ENCODE measurements around the gene DNLZ.

Gene DNLZ

DNA sequence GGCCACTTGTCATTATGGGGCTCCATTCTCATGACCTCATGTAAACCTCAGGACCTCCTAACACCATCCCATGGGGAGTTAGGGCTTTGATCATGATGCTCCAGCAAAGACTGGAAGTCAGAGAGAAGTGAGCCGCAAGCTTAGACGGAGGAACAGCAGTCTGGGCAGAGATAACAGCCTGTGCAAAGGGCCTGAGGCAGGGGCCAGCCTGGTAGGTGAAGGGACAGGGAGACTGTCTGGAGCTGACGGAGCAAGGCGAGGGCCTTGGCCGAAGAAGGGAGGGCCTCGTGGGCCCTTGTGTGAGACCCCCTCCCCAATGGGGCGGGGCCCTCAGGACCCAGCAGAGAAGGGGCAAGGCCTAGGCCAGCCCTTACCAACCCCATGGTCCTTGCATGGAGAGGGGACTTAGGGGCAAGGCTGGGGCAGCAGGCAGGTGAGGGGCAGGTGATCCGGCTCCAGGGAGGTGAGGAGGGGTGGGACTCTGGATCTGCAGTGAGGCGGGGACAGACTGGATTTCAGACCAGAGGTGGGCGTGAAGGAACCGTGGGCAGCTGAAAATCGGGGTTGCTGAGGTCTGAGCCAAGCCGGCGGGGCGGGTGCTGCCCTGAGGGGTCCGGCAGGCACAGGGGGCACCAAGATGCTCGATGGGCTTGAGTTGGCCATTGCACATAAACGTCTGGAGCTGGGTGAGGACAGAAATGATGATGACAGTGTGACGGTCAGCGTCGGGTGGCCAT lies 18.8 kb downstream of the DNLZ start:
- Histone ChIP-seq H3K4me3 (ENCODE audit: low read depth in 1 of 2, low read length in 2 of 2) (no peak overlapping the region), H3K9me3 (ENCODE audit: control insufficient read depth in 1 of 2, low read length in 2 of 2) (no peaks in the 10 kb centered on the region), H3K4me1 (ENCODE audit: control insufficient read depth in 1 of 2, insufficient read depth in 2 of 2, low read length in 2 of 2) (peaks cover 7 to 8% of the 10 kb centered on the region in 2 donors), H3K27ac (ENCODE audit: low read depth, low read length) (no peak overlapping the region), H3K27me3 (ENCODE audit: control insufficient read depth in 1 of 2, insufficient read depth in 2 of 2, low read length in 2 of 2) (no peaks in the 10 kb centered on the region), H3K36me3 (ENCODE audit: control insufficient read depth in 1 of 2, insufficient read depth in 2 of 2, low read length in 2 of 2) (no peaks in the 10 kb centered on the region), H3K9ac (ENCODE audit: low read depth in 1 of 2, low read length in 2 of 2) (no peak overlapping the region)

DNA sequence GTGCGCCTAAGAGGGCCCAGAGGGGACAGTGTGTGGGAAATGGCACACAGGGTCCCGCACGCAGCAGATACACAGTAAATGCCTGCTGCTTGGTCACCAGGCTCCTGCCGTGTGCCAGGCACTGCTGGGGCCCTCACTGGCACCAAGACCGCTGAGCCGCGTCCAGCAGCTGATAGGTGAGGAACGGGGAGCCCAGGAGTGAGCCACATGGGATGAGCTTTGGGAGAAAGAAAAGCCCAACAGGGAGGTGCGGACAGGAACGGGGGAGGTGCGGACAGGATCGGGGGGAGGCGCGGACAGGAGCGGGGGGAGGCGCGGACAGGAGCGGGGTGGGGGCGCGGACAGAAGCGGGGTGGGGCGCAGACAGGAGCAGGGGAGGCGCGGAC lies 19.7 kb downstream of the DNLZ start:
- no peaks in the 10 kb centered on the region for H3K27me3 ChIP-seq (ENCODE audit: control insufficient read depth in 1 of 2, insufficient read depth in 2 of 2, low read length in 2 of 2)
- H3K4me1 ChIP-seq (ENCODE audit: control insufficient read depth in 1 of 2, insufficient read depth in 2 of 2, low read length in 2 of 2), result peaks cover 7 to 8% of the 10 kb centered on the region in 2 donors
- no peak overlapping the region for H3K4me3 ChIP-seq (ENCODE audit: low read depth in 1 of 2, low read length in 2 of 2)
- H3K36me3 ChIP-seq (ENCODE audit: control insufficient read depth in 1 of 2, insufficient read depth in 2 of 2, low read length in 2 of 2), result no peaks in the 10 kb centered on the region
- H3K9me3 ChIP-seq (ENCODE audit: control insufficient read depth in 1 of 2, low read length in 2 of 2), result no peaks in the 10 kb centered on the region
- no peak overlapping the region for H3K27ac ChIP-seq (ENCODE audit: low read depth, low read length)
- no peak overlapping the region for H3K9ac ChIP-seq (ENCODE audit: low read depth in 1 of 2, low read length in 2 of 2)

DNA sequence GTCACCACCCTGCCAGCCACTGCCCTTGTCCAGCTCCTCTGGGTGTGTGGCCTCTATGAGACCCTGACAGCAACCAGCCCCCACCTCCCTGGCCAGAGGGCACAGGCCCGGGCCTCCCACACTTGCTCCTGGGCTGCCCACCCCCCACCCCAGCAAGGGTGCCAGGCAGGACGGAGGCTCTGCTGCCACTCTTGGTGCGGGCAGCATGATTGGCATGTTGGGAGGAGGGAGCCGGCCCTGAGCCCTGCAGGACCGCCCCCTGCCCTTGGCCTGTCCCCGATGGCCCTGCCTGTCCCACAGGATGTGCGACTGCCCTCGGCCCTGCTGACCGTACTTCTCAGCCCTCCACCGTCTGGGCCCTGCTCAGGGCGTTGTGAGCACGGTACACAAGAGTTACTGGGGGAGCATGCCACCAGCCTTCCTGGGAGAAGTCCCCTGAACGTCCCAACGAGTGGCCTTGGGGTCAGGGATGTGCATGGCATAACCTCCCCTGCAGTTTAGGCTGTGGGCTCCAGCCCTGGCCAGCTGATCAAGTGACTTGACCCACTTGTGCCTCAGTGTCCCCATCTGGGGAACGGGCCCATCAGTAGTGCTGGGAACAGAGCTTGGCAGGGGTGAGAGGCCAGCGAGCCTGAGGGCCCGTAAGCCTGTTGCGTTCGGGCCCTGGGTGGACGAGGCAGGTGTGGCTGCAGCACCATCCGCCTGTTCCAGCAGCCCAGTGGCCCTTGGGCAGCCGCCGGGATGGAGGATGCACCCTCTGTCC lies 20.2 kb downstream of the DNLZ start:
- H3K27me3 ChIP-seq (ENCODE audit: control insufficient read depth in 1 of 2, insufficient read depth in 2 of 2, low read length in 2 of 2), result no peaks in the 10 kb centered on the region
- H3K27ac ChIP-seq (ENCODE audit: low read depth, low read length), result no peak overlapping the region
- peak overlapping the region in 1 of 2 donors; percentile 11 for H3K9ac ChIP-seq (ENCODE audit: low read depth in 1 of 2, low read length in 2 of 2)
- peak overlapping the region; percentile 32 to 43 for H3K4me3 ChIP-seq (ENCODE audit: low read depth in 1 of 2, low read length in 2 of 2)
- no peaks in the 10 kb centered on the region for H3K9me3 ChIP-seq (ENCODE audit: control insufficient read depth in 1 of 2, low read length in 2 of 2)
- H3K36me3 ChIP-seq (ENCODE audit: control insufficient read depth in 1 of 2, insufficient read depth in 2 of 2, low read length in 2 of 2), result no peaks in the 10 kb centered on the region
- peaks cover 7 to 8% of the 10 kb centered on the region in 2 donors for H3K4me1 ChIP-seq (ENCODE audit: control insufficient read depth in 1 of 2, insufficient read depth in 2 of 2, low read length in 2 of 2)

DNA sequence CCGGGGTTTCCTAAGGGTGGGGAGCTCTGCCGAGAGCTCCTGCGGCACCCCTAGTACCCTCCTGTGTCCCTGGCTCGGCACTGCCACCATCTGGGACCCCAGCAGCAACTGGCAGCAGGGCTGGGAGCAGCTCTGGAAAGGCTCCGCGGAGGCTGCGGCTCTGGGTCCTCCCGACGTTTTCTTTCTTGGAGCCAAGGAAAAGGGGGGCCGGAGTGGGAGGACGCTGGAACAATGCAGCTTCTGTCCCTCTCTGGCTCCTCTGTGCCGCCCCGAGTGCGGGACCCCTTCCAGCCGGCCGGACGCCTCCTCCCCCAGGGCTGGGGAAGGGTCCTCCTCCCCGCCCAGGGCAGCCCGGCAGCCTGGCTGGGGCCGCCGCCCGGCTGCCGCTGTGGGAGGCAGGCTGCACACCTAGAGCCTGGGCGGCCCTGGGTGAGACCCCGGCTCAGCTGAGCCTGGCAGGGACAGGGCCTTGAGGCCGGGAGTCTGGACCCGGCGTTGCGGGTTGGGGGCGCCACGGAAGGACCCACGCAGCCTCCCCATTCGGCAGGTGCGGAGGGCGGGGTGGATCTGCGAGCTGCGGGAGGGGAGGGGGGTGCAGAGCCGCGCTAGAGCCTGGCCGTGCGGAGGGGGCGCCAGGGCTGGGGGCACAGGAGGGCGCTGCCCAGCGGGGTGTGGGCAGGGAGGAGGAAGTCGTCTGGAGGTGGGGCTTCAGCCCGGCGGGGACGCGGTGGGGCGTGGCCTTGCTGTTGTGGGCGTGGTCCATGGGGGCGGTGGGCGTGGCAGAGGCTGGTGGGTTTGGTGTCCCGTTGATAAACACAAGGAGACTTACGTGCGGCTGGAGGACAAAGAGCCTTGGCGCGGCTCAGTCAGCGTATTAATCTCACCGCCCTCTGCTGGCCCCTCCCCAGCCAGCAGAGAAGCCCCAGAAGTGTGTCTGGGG lies 21.1 kb downstream of the DNLZ start:
- Histone ChIP-seq H3K27me3 (ENCODE audit: control insufficient read depth in 1 of 2, insufficient read depth in 2 of 2, low read length in 2 of 2) (no peaks in the 10 kb centered on the region), H3K4me3 (ENCODE audit: low read depth in 1 of 2, low read length in 2 of 2) (peak overlapping the region; percentile 32 to 43), H3K4me1 (ENCODE audit: control insufficient read depth in 1 of 2, insufficient read depth in 2 of 2, low read length in 2 of 2) (peaks cover 7 to 8% of the 10 kb centered on the region in 2 donors), H3K9ac (ENCODE audit: low read depth in 1 of 2, low read length in 2 of 2) (peak overlapping the region in 1 of 2 donors; percentile 11), H3K9me3 (ENCODE audit: control insufficient read depth in 1 of 2, low read length in 2 of 2) (no peaks in the 10 kb centered on the region), H3K27ac (ENCODE audit: low read depth, low read length) (no peak overlapping the region), H3K36me3 (ENCODE audit: control insufficient read depth in 1 of 2, insufficient read depth in 2 of 2, low read length in 2 of 2) (no peaks in the 10 kb centered on the region)

DNA sequence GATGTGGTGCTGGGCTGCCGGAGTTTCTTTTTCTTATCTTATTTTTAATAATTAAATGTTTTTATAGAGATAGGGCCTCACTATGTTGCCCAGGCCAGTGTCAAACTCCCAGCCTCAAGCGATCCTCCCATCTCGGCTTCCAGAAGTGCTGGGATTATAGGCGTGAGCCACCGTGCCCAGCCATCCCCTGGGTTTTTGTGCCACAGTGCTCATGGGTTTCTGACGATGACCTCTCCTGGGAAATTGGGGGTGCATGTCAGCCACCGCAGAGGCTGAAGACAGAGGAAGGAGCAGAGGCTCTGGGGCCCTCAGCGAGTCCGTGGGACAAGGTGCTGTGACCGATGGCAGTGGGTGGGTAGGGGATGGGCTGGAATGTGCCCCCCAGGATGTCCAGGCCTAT lies 21.8 kb downstream of the DNLZ start:
- Histone ChIP-seq H3K9me3 (ENCODE audit: control insufficient read depth in 1 of 2, low read length in 2 of 2) (no peaks in the 10 kb centered on the region), H3K9ac (ENCODE audit: low read depth in 1 of 2, low read length in 2 of 2) (no peak overlapping the region), H3K27ac (ENCODE audit: low read depth, low read length) (no peak overlapping the region), H3K4me1 (ENCODE audit: control insufficient read depth in 1 of 2, insufficient read depth in 2 of 2, low read length in 2 of 2) (peaks cover 7 to 8% of the 10 kb centered on the region in 2 donors), H3K27me3 (ENCODE audit: control insufficient read depth in 1 of 2, insufficient read depth in 2 of 2, low read length in 2 of 2) (no peaks in the 10 kb centered on the region), H3K4me3 (ENCODE audit: low read depth in 1 of 2, low read length in 2 of 2) (no peak overlapping the region), H3K36me3 (ENCODE audit: control insufficient read depth in 1 of 2, insufficient read depth in 2 of 2, low read length in 2 of 2) (no peaks in the 10 kb centered on the region)

DNA sequence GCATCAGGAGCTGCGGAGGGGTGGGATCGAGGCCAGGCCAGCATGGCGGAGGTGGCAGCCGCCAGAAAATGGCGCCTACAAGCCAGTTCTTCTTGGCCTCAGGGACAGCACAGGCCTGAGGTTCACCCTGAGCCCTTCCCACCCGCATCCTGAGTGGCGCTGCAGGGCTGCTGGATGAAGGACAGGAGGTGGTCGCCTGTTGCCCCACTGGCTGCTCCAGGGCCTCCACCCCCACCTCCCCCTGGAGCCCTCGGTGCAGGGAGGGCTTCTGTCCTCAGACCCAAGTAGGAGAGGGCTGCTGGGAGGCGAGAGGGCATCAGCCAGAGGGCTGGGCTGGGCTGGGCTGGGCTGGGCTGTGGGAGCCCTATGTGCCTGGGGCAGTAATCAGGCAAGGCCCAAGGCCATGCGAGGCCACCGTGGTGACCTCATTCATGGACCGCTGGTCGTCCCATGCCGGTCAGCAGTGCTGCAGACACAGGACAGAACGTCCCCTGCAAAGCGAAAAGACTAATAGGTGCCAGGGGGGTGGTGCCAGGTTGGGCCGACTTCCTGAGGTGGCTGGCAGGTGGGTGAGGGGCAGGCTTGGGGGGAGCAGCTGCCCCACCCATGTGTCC lies 22.4 kb downstream of the DNLZ start:
- Histone ChIP-seq H3K9ac (ENCODE audit: low read depth in 1 of 2, low read length in 2 of 2) (no peak overlapping the region), H3K27ac (ENCODE audit: low read depth, low read length) (no peak overlapping the region), H3K36me3 (ENCODE audit: control insufficient read depth in 1 of 2, insufficient read depth in 2 of 2, low read length in 2 of 2) (no peaks in the 10 kb centered on the region)

DNA sequence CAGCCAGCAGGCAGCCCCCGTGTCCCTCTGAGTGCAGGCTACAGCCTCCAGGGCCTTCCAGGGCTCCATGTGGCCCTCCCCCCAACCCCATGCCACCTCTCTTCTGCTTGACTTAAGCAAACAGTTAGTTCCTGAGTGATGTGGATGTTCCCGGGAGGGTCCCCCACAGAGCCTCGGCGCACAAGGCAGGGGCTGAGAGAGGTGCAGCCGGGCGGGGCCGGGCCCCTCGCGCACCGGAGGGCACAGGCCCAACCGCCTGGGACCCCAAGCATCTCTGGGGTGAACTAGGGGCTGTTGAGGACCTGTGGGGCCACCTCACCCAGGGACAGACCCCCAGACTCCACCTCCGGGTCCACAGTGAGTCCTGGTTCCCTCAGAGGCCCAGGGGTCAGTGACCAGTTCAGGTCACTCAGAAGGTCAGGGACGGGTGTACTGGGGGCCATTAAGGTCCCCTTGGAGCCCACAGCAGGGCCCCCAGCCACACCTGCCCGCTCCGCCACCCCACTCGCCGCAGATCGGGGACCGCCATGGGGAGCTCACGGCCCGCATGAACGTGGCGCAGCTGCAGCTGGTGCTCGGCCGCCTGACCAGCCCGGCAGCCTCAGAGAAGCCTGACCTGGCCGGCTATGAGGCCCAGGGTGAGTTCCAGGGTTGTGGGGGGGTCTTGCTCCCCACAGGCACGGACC lies 23.0 kb downstream of the DNLZ start:
- Histone ChIP-seq H3K27me3 (ENCODE audit: control insufficient read depth in 1 of 2, insufficient read depth in 2 of 2, low read length in 2 of 2) (no peaks in the 10 kb centered on the region), H3K9ac (ENCODE audit: low read depth in 1 of 2, low read length in 2 of 2) (no peak overlapping the region), H3K27ac (ENCODE audit: low read depth, low read length) (no peak overlapping the region), H3K4me3 (ENCODE audit: low read depth in 1 of 2, low read length in 2 of 2) (no peak overlapping the region), H3K4me1 (ENCODE audit: control insufficient read depth in 1 of 2, insufficient read depth in 2 of 2, low read length in 2 of 2) (peaks cover 7 to 8% of the 10 kb centered on the region in 2 donors), H3K36me3 (ENCODE audit: control insufficient read depth in 1 of 2, insufficient read depth in 2 of 2, low read length in 2 of 2) (no peaks in the 10 kb centered on the region), H3K9me3 (ENCODE audit: control insufficient read depth in 1 of 2, low read length in 2 of 2) (no peaks in the 10 kb centered on the region)

More for the DNA sequence above, 22.4 kb downstream of the DNLZ start:
- no peak overlapping the region for H3K4me3 ChIP-seq (ENCODE audit: low read depth in 1 of 2, low read length in 2 of 2)
- H3K27me3 ChIP-seq (ENCODE audit: control insufficient read depth in 1 of 2, insufficient read depth in 2 of 2, low read length in 2 of 2), result no peaks in the 10 kb centered on the region
- no peaks in the 10 kb centered on the region for H3K9me3 ChIP-seq (ENCODE audit: control insufficient read depth in 1 of 2, low read length in 2 of 2)
- H3K4me1 ChIP-seq (ENCODE audit: control insufficient read depth in 1 of 2, insufficient read depth in 2 of 2, low read length in 2 of 2), result peaks cover 7 to 8% of the 10 kb centered on the region in 2 donors

DNA sequence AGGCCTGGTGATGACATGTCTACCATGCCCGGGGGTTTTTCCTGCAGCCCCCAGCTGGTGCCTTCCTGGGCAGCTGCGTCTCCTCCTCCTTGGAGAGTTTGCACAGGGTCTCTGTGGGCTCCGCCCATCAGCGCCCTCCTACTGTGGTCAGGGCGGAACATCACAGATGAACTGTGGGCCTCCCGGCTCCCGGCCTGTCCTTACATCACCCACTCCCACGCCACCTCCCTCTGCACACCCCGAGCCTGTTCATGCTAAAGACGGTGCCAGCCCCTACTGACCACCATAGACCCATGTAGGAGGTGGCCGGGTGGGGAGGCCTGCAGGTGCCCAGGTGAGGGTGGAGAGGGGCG lies 23.6 kb downstream of the DNLZ start:
- Histone ChIP-seq H3K27me3 (ENCODE audit: control insufficient read depth in 1 of 2, insufficient read depth in 2 of 2, low read length in 2 of 2) (no peaks in the 10 kb centered on the region), H3K9me3 (ENCODE audit: control insufficient read depth in 1 of 2, low read length in 2 of 2) (no peaks in the 10 kb centered on the region), H3K36me3 (ENCODE audit: control insufficient read depth in 1 of 2, insufficient read depth in 2 of 2, low read length in 2 of 2) (no peaks in the 10 kb centered on the region), H3K4me1 (ENCODE audit: control insufficient read depth in 1 of 2, insufficient read depth in 2 of 2, low read length in 2 of 2) (peaks cover 7 to 8% of the 10 kb centered on the region in 2 donors), H3K27ac (ENCODE audit: low read depth, low read length) (no peak overlapping the region), H3K9ac (ENCODE audit: low read depth in 1 of 2, low read length in 2 of 2) (no peak overlapping the region), H3K4me3 (ENCODE audit: low read depth in 1 of 2, low read length in 2 of 2) (no peak overlapping the region)

DNA sequence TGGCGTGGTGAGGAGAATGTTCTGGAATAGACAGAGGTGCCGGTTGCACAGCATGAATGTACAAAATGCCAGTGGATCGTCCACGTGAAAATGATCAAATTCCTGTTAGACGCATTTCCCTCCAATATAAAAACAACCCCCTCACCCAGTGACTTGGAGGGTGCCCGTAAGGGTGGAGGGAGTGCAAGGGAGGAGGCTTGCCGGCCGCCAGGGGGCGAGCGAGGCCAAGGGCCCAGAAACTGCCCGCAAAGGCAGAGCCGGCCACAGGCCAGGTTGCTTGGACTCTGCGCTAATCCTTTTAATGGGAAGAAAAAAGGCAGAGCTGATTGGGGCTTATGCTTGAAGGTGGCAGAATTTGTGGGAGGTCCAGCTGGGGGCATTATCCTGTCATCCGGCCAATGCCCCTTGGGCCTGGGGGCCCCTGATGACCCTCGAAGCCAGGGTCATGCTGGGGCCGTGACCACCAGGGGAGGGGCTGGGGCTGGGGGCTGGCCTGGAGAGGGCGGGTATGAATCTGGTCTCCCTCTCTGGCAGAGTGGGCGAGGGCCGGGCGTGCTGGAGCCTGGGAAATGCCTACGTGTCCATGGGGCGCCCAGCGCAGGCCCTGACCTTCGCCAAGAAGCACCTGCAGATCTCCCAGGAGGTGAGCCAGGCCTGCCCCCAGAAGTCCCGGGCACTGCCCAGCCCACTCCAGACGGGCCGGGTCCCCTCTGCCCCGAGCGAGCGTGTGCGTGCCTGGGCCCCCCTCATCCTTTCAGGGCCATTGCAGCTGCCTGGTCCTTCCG lies 24.2 kb downstream of the DNLZ start:
- Histone ChIP-seq H3K27me3 (ENCODE audit: control insufficient read depth in 1 of 2, insufficient read depth in 2 of 2, low read length in 2 of 2) (no peaks in the 10 kb centered on the region), H3K9ac (ENCODE audit: low read depth in 1 of 2, low read length in 2 of 2) (no peak overlapping the region), H3K4me3 (ENCODE audit: low read depth in 1 of 2, low read length in 2 of 2) (no peak overlapping the region), H3K9me3 (ENCODE audit: control insufficient read depth in 1 of 2, low read length in 2 of 2) (no peaks in the 10 kb centered on the region), H3K27ac (ENCODE audit: low read depth, low read length) (no peak overlapping the region), H3K36me3 (ENCODE audit: control insufficient read depth in 1 of 2, insufficient read depth in 2 of 2, low read length in 2 of 2) (no peaks in the 10 kb centered on the region), H3K4me1 (ENCODE audit: control insufficient read depth in 1 of 2, insufficient read depth in 2 of 2, low read length in 2 of 2) (peaks cover 7 to 8% of the 10 kb centered on the region in 2 donors)

All from duodenal mucosa (tissue), 2 donors.